Choroid plexus epithelial cell (primary cell): ENCODE results near the gene L3MBTL4.
A peak's percentile ranks its signal among the peaks of the same experiment; 100 is the strongest.

Experiments used
- DNase-seq: peaks from one replicate; pipeline ENCODE4 v3.0.0-alpha.2; 2010; ENCODE audit warnings: low read depth
- H3K4me3 ChIP-seq: 2 replicates; pipeline ENCODE4 v1.5.1; 2011; ENCODE audit warnings: low read depth, mild to moderate bottlenecking, control low read depth, low read length, moderate library complexity
- TF ChIP-seq, protein P1 (sequence below): conservative IDR thresholded peaks from 2 replicates; pipeline ENCODE4 v1.5.1; 2011; ENCODE audit warnings: low read depth, mild to moderate bottlenecking, control low read depth, inconsistent platforms, low read length, moderate library complexity

Gene L3MBTL4

DNA sequence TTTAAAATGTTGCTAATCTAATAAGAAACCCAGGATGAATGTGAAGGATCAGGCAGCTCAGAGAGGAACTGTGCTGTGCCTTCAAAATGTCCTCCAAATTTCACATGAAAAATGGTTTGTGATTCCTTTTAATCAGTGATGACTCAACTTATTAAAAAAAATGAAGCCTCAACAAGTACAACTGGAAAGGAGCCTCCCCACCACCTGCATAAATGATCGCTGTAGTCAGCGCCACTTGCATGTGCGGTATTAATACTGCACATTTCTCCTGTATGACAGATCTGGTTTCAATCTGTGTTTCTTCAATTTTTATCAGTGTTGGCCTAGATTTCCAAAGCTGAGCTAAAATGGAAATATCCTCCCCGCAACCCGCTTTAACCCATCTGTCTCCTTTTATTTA is 404.4 kb downstream of the L3MBTL4 start:
- no peak overlapping the region for H3K4me3 ChIP-seq
- TF ChIP-seq, protein P1, sequence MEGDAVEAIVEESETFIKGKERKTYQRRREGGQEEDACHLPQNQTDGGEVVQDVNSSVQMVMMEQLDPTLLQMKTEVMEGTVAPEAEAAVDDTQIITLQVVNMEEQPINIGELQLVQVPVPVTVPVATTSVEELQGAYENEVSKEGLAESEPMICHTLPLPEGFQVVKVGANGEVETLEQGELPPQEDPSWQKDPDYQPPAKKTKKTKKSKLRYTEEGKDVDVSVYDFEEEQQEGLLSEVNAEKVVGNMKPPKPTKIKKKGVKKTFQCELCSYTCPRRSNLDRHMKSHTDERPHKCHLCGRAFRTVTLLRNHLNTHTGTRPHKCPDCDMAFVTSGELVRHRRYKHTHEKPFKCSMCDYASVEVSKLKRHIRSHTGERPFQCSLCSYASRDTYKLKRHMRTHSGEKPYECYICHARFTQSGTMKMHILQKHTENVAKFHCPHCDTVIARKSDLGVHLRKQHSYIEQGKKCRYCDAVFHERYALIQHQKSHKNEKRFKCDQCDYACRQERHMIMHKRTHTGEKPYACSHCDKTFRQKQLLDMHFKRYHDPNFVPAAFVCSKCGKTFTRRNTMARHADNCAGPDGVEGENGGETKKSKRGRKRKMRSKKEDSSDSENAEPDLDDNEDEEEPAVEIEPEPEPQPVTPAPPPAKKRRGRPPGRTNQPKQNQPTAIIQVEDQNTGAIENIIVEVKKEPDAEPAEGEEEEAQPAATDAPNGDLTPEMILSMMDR = no peak
- peak; percentile 29 for DNase-seq

DNA sequence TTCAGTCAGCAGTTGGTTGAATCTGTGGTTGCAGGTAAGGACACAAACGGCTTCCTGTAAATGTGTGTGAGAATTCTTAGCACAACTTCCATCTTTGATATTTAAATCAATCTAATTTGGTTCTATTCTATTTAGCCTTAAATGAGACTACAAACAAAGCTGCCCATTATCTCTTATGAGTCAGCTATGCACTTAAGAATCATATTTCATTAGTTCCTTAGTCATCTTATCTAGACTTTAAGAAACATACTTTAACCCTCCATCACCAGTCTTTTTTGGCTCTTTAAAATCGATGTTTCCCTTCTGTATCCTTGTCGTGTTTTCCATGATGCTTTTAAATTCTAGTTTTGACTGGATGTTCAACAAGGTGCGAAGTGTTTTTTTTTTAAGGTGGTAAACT is 405.0 kb downstream of the L3MBTL4 start:
- peak; percentile 48 for DNase-seq
- TF ChIP-seq, protein P1 = no peak
- no peak overlapping the region for H3K4me3 ChIP-seq

DNA sequence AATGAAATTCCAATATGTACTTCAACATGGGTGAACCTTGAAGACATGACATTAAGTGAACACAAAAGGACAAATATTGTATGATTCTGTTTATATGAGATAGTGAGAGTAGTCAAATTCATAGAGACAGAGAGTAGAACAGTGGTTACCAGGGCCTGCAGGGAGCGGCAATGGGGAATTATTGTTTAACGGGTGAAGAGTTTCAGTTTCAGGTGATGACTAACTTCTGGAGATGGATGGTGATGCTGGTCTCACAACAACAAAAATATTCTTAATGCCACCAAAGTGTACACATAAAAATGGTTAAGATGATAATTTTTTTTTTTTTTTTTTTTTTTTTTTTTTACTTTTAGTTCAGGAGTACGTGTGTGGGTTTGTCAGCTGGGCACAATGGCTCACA is 410.0 kb downstream of the L3MBTL4 start:
- DNase-seq = no peak
- TF ChIP-seq, protein P1 = no peak

DNA sequence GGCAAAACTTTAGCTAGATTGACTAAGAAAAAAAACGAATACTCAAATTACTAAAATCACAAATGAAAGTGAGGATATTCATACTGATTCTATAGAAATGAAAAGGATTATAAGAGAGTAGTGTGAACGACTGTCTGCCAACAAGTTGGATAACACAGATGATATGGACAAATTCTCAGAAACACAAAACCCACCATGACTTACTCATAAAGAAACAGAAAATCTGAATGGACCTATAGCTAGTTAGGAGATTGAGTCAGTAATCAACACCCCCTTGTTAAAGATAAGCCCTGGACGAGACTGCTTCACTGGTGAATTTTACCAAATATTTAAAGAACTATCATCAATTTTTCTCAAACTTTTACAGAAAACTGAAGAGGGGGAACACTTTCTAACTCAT is 410.6 kb downstream of the L3MBTL4 start:
- no peak overlapping the region for H3K4me3 ChIP-seq
- TF ChIP-seq, protein P1 = no peak
- no peak for DNase-seq

More for the DNA sequence above, 410.0 kb downstream of the L3MBTL4 start:
- H3K4me3 ChIP-seq = no peak overlapping the region

DNA sequence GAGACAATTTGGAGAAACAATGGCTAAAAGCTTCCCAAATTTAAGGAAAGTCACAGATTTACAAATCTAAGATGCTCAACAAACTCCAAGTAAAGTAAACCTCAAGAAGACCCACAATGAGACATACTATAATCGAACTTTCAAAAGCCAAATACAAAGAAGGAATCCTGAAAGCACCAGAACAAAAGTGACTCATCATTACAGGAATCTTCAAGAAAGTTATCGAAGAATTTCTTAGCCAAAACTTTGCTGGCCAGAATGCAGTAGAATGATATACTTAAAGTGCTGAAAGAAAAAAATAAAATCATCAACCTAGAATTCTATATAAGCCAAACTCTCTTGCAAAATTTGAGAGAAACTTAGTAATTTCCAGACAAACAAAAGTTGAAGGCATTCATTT is 412.8 kb downstream of the L3MBTL4 start:
- H3K4me3 ChIP-seq = no peak overlapping the region
- TF ChIP-seq, protein P1 = no peak
- DNase-seq = peak; percentile 34

DNA sequence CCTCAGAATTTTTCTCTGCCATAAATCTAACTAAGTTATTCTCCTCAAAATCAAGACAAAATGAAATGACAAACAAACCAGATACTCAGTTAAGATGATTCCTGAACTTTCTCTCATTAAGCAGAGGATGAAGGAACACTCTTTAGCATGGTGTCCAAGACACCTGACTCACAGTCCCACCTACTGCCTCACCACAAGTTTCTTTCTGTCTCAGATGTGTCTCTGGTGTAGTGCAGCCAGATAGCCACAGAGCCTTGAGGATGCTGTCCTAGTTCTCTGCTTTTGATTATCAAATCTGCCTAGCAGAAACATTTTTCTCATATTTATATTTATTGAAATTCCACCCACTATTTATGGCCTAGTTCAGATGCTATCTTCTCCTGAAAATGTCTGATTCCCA is 415.8 kb downstream of the L3MBTL4 start:
- TF ChIP-seq, protein P1 = no peak
- H3K4me3 ChIP-seq = no peak overlapping the region
- DNase-seq = no peak

DNA sequence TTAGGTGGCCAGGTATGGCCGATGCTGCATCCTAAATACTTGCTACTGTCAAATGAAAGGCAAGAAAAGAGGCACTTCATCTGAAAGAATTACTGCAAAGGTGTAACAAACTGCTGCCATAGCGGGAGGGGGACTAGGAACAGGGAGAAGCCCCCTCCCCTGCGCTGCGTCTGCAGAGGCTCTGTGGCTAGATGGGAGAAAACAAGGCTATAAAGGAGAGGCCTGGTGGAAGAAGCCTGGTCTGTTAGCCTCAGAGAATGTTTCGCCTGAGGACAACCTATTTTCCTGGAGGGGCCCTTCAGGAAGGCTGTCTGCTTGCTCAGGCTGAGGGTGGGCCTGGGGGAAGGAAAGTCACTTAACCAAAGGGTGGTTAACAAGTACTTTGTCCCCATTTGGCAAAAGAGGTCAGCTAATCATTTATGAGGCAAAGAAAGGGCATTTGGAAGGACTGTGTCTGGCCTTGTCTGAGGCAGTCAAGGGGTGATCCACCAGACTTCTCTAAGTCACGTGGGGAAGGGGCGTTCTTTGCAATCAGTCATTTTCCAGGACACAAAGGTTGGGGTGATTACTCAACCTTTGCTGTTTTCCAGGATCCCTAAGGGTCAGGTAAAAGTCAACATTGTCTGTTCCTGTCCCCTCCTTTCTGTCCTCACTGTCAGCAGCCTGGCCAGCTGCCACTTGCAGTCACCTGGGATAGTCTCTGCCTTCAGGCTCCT is 416.4 kb downstream of the L3MBTL4 start:
- TF ChIP-seq, protein P1 = no peak
- DNase-seq = no peak
- no peak overlapping the region for H3K4me3 ChIP-seq
